HG03558 (cell line): ENCODE data around the gene FAM8A1.
"Not testable (repeated sequence)": the region's sequence is repeated elsewhere in the genome, so short reads cannot be mapped to it uniquely, and the experiment has no call there.

ENCODE experiments used
- ATAC-seq: cut with Tn5 transposase; IDR thresholded peaks from one replicate; pipeline ENCODE4 v1.9.1; 2021; ENCODE audit warnings: moderate number of reproducible peaks; ENCODE audit not compliant: unreplicated experiment; ENCODE audit errors: extremely low read depth

Gene FAM8A1

GRCh38 chr6:17599877-17600526 lies at the start of gene FAM8A1:
Gene FAM8A1, plus strand, starts transcription at chr6:17600302. Its CDS starts 108 bp downstream, at chr6:17600410.
- peak; percentile 67 for ATAC-seq

GRCh38 chr6:17551383-17551958 lies 48.6 kb upstream of the FAM8A1 start:
- ATAC-seq = no peak

- no peak for ATAC-seq
Measured at GRCh38 chr6:17552861-17553260, 47.2 kb upstream of the FAM8A1 start.

- no peak for ATAC-seq
Measured at GRCh38 chr6:17556014-17556413, 44.1 kb upstream of the FAM8A1 start.

GRCh38 chr6:17562636-17563035 lies 37.5 kb upstream of the FAM8A1 start:
- no peak for ATAC-seq

GRCh38 chr6:17565399-17565798 lies 34.7 kb upstream of the FAM8A1 start:
- ATAC-seq = no peak

GRCh38 chr6:17574866-17575560 lies 25.1 kb upstream of the FAM8A1 start:
- no peak for ATAC-seq

- ATAC-seq = no peak
Measured at GRCh38 chr6:17577059-17577458, 23.0 kb upstream of the FAM8A1 start.

GRCh38 chr6:17580518-17581048 lies 19.5 kb upstream of the FAM8A1 start:
- no peak for ATAC-seq

GRCh38 chr6:17581282-17581681 lies 18.8 kb upstream of the FAM8A1 start:
- ATAC-seq = not testable (repeated sequence)

GRCh38 chr6:17583811-17584210 lies 16.3 kb upstream of the FAM8A1 start:
- ATAC-seq = no peak

- ATAC-seq = no peak
Measured at GRCh38 chr6:17584241-17584803, 15.8 kb upstream of the FAM8A1 start.

GRCh38 chr6:17585766-17586490 lies 14.2 kb upstream of the FAM8A1 start:
- no peak for ATAC-seq

- not testable (repeated sequence) for ATAC-seq
Measured at GRCh38 chr6:17586623-17587022, 13.5 kb upstream of the FAM8A1 start.

- no peak for ATAC-seq
Measured at GRCh38 chr6:17588011-17588410, 12.1 kb upstream of the FAM8A1 start.

GRCh38 chr6:17589406-17590096 lies 10.6 kb upstream of the FAM8A1 start:
- ATAC-seq = no peak

- ATAC-seq = no peak
Measured at GRCh38 chr6:17591287-17591686, 8.8 kb upstream of the FAM8A1 start.

- no peak for ATAC-seq
Measured at GRCh38 chr6:17593246-17593645, 6.9 kb upstream of the FAM8A1 start.

- no peak for ATAC-seq
Measured at GRCh38 chr6:17596085-17596484, 4.0 kb upstream of the FAM8A1 start.
